Measurements from ENCODE around the gene TFDP2. TPM values are rescaled to one million over a fixed set of nuclear protein-coding genes. Genes with fewer than 3 reads are reported as not detected.

Gene TFDP2
- total and polyA plus RNA-seq, 9 of the 15 experiments (the other 6 are each of a cell fraction or from before 2014, with no cell fraction given): 95.6 to 179 (median 126) TPM

GRCh38 chr3:142046320-142047020 lies 102.9 kb downstream of the TFDP2 start (continued):
- no peak for TF ChIP-seq GTF3C2 (IDR thresholded peaks at IDR 0.05; ENCODE audit: borderline replicate concordance, extremely low read depth, insufficient read length)
- TF ChIP-seq HDAC2 (IDR thresholded peaks at IDR 0.05): peak; percentile 87
- TF ChIP-seq E2F8 (IDR thresholded peaks at IDR 0.05; ENCODE audit: low read depth, partially characterized antibody): peak; percentile 16
- TF ChIP-seq SRF (CRISPR knock-in tag; IDR thresholded peaks at IDR 0.05): no peak
- peak; percentile 86 for TF ChIP-seq FOXM1 (IDR thresholded peaks at IDR 0.05; ENCODE audit: low read depth)
- no peak for TF ChIP-seq FOXM1 (CRISPR knock-in tag; IDR thresholded peaks at IDR 0.05; ENCODE audit: low read depth)
- peak; percentile 38; the same call in 1 of the 2 replicates for TF ChIP-seq EP400 (IDR thresholded peaks at IDR 0.05)
- peak; percentile 95 for TF ChIP-seq TEAD4 (IDR thresholded peaks at IDR 0.05; ENCODE audit: low read length)
- no peak for TF ChIP-seq TEAD4 (CRISPR knock-in tag; IDR thresholded peaks at IDR 0.05; ENCODE audit: borderline replicate concordance)
- no peak for TF ChIP-seq HNRNPH1 (optimal IDR thresholded peaks at IDR 0.05; ENCODE audit: low read depth, low read length)
- TF ChIP-seq MTA2 (IDR thresholded peaks at IDR 0.05; ENCODE audit: low read depth): peak; percentile 97
- no peak for TF ChIP-seq SETDB1 (IDR thresholded peaks at IDR 0.05; ENCODE audit: low read length)
- peak; percentile 3; the same call in 1 of the 2 replicates for TF ChIP-seq FOXJ2 (tag; IDR thresholded peaks at IDR 0.05)
- TF ChIP-seq MECOM (CRISPR knock-in tag; IDR thresholded peaks at IDR 0.05): no peak
- peak; percentile 66 to 72; a peak in 3 of 4 replicates for TF ChIP-seq MAZ (CRISPR knock-in tag; conservative IDR thresholded peaks at IDR 0.05 in 1 of 2, IDR thresholded peaks at IDR 0.05 in 1 of 2)
- no peak for TF ChIP-seq ZNF134 (CRISPR knock-in tag; conservative IDR thresholded peaks at IDR 0.05)
- TF ChIP-seq PHF8 (IDR thresholded peaks at IDR 0.05; ENCODE audit: borderline replicate concordance, low read length): no peak
- TF ChIP-seq RNF2 (IDR thresholded peaks at IDR 0.05): peak; percentile 92
- TF ChIP-seq, protein P1, sequence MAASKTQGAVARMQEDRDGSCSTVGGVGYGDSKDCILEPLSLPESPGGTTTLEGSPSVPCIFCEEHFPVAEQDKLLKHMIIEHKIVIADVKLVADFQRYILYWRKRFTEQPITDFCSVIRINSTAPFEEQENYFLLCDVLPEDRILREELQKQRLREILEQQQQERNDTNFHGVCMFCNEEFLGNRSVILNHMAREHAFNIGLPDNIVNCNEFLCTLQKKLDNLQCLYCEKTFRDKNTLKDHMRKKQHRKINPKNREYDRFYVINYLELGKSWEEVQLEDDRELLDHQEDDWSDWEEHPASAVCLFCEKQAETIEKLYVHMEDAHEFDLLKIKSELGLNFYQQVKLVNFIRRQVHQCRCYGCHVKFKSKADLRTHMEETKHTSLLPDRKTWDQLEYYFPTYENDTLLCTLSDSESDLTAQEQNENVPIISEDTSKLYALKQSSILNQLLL (CRISPR knock-in tag; IDR thresholded peaks at IDR 0.05; ENCODE audit: borderline replicate concordance): no peak
- TF ChIP-seq RFX5 (IDR thresholded peaks at IDR 0.05; ENCODE audit: low read depth, low read length): no peak
- no peak for TF ChIP-seq ZNF232 (CRISPR knock-in tag; IDR thresholded peaks at IDR 0.05)
- no peak for TF ChIP-seq ZNF143 (CRISPR knock-in tag; IDR thresholded peaks at IDR 0.05)

Data from K562 (cell line).